Keratinocyte (primary cell): Measurements from ENCODE around the gene SLC5A5.

Experiments used
- EZH2 ChIP-seq: IDR thresholded peaks from one replicate; pipeline ENCODE4 v1.6.1; 2012; ENCODE audit warnings: inconsistent platforms, mild to moderate bottlenecking, low read length, moderate library complexity
- TF ChIP-seq, protein P1 (sequence below), 3 experiments: IDR thresholded peaks in 1 of 3; conservative IDR thresholded peaks in 1 of 3; optimal IDR thresholded peaks in 1 of 3; 2 replicates in 2 of 3; 3 replicates in 1 of 3; pipeline versions ENCODE3 to v1.5.1; 2011; ENCODE audit warnings: low read length in 3 of 3, mild to moderate bottlenecking in 3 of 3, moderate library complexity in 2 of 3, control low read depth in 1 of 3, inconsistent platforms in 1 of 3; ENCODE audit not compliant: insufficient read depth in 2 of 3; ENCODE audit errors: extremely low read depth in 1 of 3

DNA sequence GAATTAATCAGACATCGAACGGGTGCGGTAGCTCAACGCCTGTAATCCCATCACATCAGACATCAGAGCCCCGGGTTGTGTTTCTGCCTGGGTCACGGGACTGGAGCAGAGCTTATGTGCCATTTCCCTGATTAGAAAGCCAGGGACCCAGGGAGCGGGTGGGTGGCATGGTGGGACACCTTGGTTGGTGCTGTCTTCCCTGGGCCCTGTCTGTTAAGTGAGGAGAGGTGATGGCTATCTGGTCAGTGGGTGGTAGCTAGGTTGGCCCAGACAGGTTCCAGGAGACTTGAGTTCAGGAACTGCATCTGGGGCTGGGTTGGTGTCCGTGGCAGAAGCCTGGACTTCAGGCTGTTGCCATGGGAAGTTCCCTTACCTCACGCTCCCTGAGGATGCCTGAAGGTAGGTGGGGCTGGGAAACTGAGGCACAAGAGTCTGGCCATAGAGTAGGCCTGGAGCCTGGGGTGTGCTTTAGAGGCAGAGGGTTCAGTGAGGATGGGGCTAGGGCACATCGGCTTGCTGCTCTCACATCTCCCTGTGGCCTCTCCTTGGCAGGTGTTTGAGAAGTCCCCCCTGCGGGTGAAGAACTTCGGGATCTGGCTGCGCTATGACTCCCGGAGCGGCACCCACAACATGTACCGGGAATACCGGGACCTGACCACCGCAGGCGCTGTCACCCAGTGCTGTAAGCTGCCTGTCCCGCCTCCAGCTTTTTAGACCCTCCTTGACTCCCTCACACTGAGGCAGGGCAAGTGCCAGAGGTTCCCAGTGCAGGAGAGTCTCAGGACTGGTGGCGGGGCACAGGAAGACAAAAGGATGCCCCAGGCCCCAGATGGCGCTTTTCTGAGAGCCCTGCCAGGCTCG, 10.0 kb upstream of the SLC5A5 start:
- TF ChIP-seq, protein P1, sequence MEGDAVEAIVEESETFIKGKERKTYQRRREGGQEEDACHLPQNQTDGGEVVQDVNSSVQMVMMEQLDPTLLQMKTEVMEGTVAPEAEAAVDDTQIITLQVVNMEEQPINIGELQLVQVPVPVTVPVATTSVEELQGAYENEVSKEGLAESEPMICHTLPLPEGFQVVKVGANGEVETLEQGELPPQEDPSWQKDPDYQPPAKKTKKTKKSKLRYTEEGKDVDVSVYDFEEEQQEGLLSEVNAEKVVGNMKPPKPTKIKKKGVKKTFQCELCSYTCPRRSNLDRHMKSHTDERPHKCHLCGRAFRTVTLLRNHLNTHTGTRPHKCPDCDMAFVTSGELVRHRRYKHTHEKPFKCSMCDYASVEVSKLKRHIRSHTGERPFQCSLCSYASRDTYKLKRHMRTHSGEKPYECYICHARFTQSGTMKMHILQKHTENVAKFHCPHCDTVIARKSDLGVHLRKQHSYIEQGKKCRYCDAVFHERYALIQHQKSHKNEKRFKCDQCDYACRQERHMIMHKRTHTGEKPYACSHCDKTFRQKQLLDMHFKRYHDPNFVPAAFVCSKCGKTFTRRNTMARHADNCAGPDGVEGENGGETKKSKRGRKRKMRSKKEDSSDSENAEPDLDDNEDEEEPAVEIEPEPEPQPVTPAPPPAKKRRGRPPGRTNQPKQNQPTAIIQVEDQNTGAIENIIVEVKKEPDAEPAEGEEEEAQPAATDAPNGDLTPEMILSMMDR (optimal IDR thresholded peaks at IDR 0.05 in 1 of 3, IDR thresholded peaks at IDR 0.05 in 1 of 3, conservative IDR thresholded peaks at IDR 0.05 in 1 of 3; ENCODE audit: extremely low read depth in 1 of 3, insufficient read depth in 2 of 3, low read length in 3 of 3) = no peak
- TF ChIP-seq EZH2 = no peak
